HAP-1 (cell line): ENCODE measurements around the gene ANO9.

Experiments
- DNase-seq, 2 experiments: peaks; one replicate each; pipeline ENCODE4 v3.0.0-alpha.2; 2016 to 2020; ENCODE audit warnings: low spot score in 2 of 2
- H3K27me3 ChIP-seq: fragments of 250-450 bp; sonication (Bioruptor Pico); 2 replicates; pipeline ENCODE4 v1.5.1; 2020; ENCODE audit warnings: low read depth, mild to moderate bottlenecking, moderate library complexity
- H3K36me3 ChIP-seq: fragments of 250-450 bp; sonication (Bioruptor Pico); replicated peaks from 2 replicates; pipeline ENCODE4 v1.5.1; 2020; ENCODE audit warnings: mild to moderate bottlenecking
- H3K4me1 ChIP-seq: fragments of 250-450 bp; sonication (Bioruptor Pico); 2 replicates; pipeline ENCODE4 v1.5.1; 2020; ENCODE audit warnings: mild to moderate bottlenecking
- H3K4me3 ChIP-seq: fragments of 250-450 bp; sonication (Bioruptor Pico); 2 replicates; pipeline ENCODE4 v1.5.1; 2020; ENCODE audit warnings: mild to moderate bottlenecking, moderate library complexity
- H3K9me3 ChIP-seq: fragments of 250-450 bp; sonication (Bioruptor Pico); 2 replicates; pipeline ENCODE4 v1.5.1; 2020; ENCODE audit warnings: mild to moderate bottlenecking, moderate library complexity
- in situ Hi-C: fragments of 300-500 bp; cut with MboI; formaldehyde crosslinking; loops from 3 replicates; pipeline ENCODE4 v1.14.3; 2020; ENCODE audit warnings: low sequenced_read_pairs, inconsistent platforms, mixed read lengths

The ANO9 gene

DNA sequence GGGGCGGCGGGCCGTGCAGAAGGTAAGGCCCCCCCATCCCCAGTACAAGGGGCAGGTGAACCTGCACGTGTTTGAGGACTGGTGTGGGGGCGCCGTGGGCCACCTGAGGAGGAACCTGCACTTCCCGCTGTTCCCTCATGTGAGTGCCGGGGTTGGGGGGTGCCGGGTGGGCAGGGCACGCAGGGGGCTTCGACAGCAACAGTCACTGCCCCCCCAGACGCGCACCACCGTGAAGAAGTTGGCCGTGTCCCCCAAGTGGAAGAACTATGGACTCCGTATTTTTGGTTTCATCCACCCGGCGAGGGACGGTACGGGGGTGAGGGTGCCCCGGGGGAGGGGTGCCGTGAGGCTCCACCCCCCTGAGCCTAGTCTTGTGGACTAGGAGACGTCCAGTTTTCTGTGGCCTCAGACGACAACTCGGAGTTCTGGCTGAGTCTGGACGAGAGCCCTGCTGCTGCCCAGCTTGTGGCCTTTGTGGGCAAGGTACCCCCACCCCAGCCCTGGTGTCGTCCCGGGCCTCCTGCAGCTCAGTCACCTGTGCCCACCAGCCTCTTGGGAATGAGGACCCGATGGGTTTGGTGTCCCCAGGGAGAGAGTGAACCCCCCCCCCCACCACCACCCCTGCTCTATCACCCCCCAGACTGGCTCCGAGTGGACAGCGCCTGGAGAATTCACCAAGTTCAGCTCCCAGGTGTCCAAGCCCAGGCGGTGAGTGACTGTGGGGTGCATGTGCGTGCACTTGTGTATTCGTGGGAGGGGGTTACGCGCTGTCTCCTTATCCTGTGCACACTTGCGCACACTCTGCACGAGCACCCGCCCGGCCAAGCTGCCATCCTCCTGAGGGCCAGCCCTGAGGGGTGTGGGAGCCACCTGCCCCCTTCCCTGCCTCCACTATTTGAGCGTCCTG, 68.7 kb downstream of the ANO9 start:
- H3K4me3 ChIP-seq = no peak overlapping the region
- H3K4me1 ChIP-seq = peaks cover 3% of the 10 kb centered on the region
- no peak for DNase-seq
- H3K36me3 ChIP-seq = peaks cover 12% of the 10 kb centered on the region; the same call in 1 of the 2 replicates
- H3K9me3 ChIP-seq = no peaks in the 10 kb centered on the region
- H3K27me3 ChIP-seq = no peaks in the 10 kb centered on the region
- in situ Hi-C loops = no loop called here

DNA sequence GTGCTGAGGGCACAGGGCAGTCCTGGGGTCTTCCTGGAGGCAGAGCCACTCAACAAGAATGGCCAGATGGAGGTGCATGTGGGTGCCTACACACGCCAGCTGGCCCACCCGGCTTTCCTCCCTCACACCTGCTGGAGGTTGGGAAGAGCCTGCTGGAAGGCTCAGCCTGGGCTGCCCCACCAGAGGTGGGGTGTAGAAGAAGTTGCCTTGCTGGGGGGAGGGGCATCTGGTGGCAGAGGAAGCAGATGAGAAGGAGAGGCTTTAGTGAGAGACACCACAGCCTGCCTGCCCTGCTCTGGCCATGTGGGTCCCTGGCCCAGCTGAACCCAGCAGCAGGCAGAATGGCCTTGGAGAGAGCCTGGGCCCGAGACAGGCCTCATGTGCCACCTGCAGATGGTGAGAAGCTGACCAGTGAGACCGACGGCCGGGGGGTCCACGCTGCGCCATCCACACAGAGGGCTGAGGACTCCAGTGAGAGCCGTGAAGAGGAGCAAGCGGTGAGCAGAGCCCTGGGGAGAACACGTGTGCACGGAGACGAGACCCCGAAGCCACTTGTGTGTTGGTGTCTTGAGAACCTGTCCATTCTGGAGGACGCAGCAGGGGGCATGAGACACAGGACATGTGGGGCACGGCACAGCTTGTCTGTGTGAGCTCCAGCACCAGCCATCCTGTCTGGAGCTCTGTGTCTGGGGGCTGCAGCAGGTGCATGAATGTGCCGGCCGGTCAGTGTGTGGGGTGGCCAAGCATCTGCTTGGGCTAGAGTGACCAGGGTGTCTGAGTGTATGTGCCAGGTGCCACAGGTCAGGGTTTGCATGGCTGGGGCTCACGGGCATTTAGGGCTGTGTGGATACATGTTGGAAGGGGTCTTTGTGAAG, 69.9 kb downstream of the ANO9 start:
- in situ Hi-C loops = no loop called here
- Histone ChIP-seq H3K4me1 (peaks cover 3% of the 10 kb centered on the region), H3K9me3 (no peaks in the 10 kb centered on the region), H3K27me3 (no peaks in the 10 kb centered on the region), H3K36me3 (peaks cover 12% of the 10 kb centered on the region; the same call in 1 of the 2 replicates), H3K4me3 (no peak overlapping the region)
- no peak for DNase-seq

DNA sequence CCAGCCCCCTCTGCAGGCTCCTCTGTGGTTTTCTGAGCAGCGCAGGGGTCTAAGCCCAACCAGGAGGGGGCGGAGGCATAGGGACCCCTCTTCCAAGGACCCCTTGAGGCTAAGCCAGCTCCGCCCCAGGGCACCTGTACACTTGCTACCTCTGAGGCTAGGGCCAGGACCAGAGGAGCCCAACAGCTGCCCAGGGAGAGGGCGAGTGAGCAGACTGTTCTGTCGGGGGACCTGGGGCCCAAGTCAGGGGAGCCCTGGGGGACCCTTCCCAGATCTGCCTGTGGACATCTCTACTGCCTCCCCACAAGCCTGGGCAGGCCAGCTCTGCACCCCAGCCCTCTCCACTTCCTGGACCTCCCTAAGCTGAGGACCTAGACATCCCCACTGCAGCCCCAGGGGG, 70.8 kb downstream of the ANO9 start:
- in situ Hi-C loops = no loop called here
- Histone ChIP-seq H3K27me3 (no peaks in the 10 kb centered on the region), H3K4me3 (no peak overlapping the region; the same call in 1 of the 2 replicates), H3K4me1 (peaks cover 3% of the 10 kb centered on the region), H3K9me3 (no peaks in the 10 kb centered on the region), H3K36me3 (peaks cover 12% of the 10 kb centered on the region; the same call in 1 of the 2 replicates)
- no peak for DNase-seq

DNA sequence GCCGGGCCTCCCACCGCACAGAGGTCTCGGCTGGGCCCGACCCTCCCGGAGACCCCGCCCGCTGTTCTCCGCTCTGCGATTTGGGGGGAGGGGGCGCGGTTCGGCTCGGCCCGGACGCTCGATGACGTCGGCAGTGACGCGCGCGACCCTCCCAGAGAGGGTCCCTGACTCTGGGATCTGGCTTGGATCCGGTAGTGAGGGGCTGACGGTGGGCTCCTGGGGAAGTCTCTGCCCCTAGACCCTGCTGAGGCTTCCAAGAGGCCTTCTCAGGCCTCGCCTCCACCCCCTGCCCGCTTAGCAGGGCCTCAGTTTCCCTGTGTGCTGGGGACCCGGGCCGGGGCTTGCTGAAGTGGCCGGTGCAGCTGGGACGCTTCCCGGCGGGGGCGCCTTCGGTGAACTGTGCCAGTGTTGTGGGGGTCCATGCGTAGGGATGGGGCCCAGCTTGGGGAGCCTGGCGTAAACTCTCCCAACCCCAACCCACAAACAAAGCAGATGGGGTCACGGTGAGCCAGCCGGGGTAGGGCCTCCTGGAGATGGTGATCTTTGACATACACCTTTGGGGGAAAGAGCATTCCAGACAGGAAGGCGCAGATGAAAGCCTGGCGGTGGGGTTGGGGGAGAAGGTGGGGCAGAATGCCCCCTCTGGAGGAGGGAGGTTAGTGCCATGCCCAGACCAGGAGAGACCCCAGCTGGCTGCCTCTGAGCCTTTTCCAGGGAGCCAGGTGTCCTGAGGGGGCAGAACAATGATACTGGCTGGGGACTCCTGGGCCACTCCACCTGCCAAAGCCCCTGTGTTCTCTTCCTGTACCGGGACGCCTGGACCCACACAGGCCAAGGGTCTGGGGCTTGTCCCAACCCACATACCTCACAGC, 71.5 kb downstream of the ANO9 start:
- H3K9me3 ChIP-seq = no peaks in the 10 kb centered on the region
- H3K4me3 ChIP-seq = peak overlapping the region; percentile 49
- no peaks in the 10 kb centered on the region for H3K27me3 ChIP-seq
- in situ Hi-C loops = no loop called here
- peaks cover 3% of the 10 kb centered on the region for H3K4me1 ChIP-seq
- DNase-seq = peak in 1 of 2 experiments; percentile 43
- H3K36me3 ChIP-seq = peaks cover 9% of the 10 kb centered on the region; the same call in 1 of the 2 replicates

DNA sequence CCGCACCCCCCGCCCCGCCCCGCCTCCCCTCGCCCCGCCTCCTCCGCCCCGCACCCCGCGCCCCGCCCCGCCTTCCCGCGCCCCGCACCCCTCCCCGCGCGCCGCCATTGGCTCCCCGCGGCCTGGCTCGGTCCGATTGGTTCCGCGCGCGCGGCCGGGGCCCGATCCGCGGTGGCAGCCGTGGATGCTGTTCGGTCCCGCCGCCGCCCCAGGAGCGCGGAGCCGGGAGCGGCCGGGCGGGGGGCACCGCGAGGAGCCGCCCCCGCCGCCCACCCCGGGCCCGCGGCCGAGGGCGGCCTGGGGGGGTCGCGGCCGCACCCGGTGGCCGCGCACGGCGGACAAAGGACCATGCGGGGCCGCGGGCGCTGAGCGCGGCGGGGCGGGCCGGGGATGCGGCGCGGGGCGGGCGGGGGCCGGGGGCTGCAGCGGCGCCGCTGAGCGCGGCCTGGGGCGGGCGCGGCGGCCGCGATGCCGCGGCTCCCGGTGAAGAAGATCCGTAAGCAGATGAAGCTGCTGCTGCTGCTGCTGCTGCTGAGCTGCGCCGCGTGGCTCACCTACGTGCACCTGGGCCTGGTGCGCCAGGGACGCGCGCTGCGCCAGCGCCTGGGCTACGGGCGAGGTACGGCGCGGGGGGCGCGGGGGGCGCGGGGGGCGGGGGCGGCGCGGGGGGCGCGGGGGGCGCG, 72.3 kb downstream of the ANO9 start, which contains the start of gene B4GALNT4:
TSS of gene B4GALNT4 (plus strand) at position 164 of the 683 bp plus-strand sequence. CDS start at position 469, 305 bp downstream.
- Histone ChIP-seq H3K9me3 (no peaks in the 10 kb centered on the region), H3K4me1 (peaks cover 3% of the 10 kb centered on the region), H3K4me3 (peak within 1 kb of the TSS; percentile 49), H3K27me3 (no peaks in the 10 kb centered on the region), H3K36me3 (peaks cover 7% of the 10 kb centered on the region; the same call in 1 of the 2 replicates)
- in situ Hi-C loops = loop anchor here (10.0 kb wide), 1 partner anchor 115 kb away; no protein-coding TSS in a partner anchor
- DNase-seq = peak; percentile 8 to 72

DNA sequence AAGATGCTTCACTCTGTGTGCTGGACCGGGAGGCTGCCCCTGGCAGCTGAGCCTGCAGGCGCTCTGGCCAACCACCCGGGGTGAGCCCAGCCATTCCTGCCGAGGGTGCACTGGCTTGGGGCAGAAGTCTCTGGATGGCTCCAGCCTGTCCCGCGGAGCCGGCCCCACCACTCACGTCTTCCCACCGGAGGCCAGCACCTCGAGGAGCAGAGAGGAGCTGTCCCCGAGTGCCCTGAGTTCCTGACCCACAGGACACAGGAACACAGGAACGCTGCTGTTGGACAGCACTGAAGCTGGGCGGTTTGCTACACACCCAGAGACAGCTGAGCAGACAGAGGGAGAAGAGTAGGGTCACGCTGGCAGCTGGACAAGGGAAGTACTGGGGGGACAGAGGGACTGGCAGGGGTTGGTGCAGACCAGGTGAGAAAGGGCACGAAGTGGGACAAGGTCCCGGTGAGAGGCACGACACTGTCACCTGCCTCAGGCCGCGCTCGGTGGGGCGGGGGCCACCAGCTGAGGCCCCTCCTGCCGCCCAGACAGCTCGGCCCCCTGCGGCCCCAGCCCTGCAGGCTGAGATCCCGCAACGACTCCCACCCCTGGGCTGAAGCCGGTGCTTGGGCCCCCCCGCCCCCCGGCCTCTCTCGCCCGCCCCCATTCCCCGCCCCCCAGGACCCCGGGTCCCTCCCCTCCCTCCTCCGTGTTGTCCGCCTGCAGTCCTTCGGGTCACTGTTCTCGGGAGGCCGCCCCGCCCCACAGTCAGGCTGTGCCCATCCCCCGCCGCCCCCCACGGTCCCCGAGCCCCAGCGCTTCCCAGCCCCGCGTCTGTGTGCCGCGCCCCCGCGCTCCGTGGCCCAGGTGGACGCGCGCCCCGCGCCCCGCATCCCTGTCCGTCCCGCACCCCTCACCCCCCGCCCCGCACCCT, 73.1 kb downstream of the ANO9 start:
- Histone ChIP-seq H3K36me3 (peaks cover 3% of the 10 kb centered on the region; the same call in 1 of the 2 replicates), H3K27me3 (no peaks in the 10 kb centered on the region), H3K4me1 (peaks cover 3% of the 10 kb centered on the region), H3K4me3 (peak overlapping the region; percentile 20), H3K9me3 (no peaks in the 10 kb centered on the region)
- in situ Hi-C loops = loop anchor here (10.0 kb wide), 1 partner anchor 114 kb away; no protein-coding TSS in a partner anchor
- DNase-seq = peak in 1 of 2 experiments; percentile 52

DNA sequence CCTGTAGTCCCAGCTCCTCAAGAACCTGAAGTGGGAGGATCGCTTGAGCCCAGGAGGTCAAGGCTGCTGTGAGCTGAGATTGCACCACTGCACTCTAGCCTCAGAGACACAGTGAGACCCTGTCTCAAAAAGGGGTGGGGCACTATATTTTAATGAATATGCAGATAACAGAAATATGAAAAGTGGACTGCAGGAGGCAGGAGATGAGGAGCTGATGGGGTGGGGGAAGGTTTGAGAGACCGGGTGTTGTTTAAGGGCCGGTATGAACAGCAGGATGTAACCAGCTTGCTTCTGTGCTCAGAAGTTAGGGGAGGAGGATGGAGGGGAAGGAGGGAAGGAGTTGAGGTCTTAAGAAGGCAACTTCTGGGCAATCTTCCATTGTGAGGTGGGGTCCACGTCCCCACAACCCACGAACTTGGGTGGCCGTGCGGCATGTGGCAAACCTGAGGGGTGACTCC, 73.8 kb downstream of the ANO9 start:
- no peaks in the 10 kb centered on the region for H3K27me3 ChIP-seq
- no peaks in the 10 kb centered on the region for H3K9me3 ChIP-seq
- no peak overlapping the region; the same call in 1 of the 2 replicates for H3K4me3 ChIP-seq
- no peak for DNase-seq
- H3K4me1 ChIP-seq = peaks cover 3% of the 10 kb centered on the region
- no peaks in the 10 kb centered on the region; the same call in 1 of the 2 replicates for H3K36me3 ChIP-seq
- in situ Hi-C loops = loop anchor here (10.0 kb wide), 1 partner anchor 113 kb away; no protein-coding TSS in a partner anchor
